ENCODE data around the gene POU5F1.
"Not testable (repeated sequence)": the region's sequence is repeated elsewhere in the genome, so short reads cannot be mapped to it uniquely, and the experiment has no call there.

POU5F1 gene

DNA sequence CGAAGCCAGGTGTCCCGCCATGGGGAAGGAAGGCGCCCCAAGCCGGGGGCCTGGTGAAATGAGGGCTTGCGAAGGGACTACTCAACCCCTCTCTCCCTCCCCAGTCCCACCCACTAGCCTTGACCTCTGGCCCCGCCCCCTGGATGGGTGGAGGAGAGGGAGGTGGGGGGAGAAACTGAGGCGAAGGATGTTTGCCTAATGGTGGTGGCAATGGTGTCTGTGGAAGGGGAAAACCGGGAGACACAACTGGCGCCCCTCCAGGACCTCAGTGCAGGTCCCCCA, at the start of gene POU5F1:
Gene POU5F1, minus strand, starts transcription at position 83 of the 282 bp plus-strand sequence. Its CDS starts 62 bp downstream, at position 21.
- DNase-seq: no peak

DNA sequence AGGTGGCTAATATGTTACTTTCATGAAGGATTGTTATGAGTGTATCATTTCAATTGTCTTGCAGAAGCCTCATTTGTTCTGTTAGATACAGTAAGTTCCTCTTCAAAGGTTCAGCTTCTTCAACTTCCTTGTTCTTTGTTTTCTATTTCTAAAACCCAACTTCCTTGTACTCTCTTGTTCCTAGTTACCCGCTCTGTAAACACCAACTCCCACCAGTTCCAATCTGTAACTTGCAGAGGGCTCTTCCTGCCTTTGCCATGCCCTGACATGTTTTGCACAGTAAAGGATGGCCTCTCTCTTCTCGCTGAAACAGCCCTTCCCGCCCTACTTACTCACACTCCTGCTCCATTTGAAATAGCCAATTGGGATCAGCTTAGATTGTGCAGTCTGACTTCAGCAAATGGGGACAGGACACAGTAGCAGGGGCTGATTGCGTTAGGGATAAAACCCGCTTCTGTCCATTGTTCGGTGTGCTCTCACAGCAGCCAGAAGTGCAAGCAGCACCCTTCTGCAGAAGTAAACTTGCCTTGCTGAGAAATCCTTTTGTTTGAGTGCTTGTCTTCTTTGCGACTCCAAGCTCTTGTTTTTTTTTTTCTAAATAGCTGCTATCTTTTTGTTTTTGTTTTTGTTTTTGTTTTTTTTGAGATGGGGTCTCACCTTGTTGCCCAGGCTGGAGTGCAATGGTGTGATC, 45.9 kb upstream of the POU5F1 start:
- no peak for DNase-seq

DNA sequence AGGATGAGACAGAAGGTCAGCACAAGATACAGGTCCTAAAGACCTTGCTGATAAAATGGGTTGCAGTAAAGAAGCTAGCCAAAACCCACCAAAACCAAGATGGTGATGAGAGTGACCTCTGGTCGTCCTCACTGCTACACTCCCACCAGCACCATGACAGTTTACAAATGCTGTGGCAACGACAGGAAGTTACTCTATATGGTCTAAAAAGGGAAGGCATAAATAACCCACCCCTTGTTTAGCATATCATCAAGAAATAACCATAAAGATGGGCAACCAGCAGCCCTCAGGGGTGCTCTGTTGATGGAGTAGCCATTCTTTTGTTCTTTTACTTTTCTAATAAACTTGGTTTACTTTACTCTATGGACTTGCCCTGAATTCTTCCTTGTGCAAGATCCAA, 44.7 kb upstream of the POU5F1 start:
- DNase-seq: not testable (repeated sequence)

DNA sequence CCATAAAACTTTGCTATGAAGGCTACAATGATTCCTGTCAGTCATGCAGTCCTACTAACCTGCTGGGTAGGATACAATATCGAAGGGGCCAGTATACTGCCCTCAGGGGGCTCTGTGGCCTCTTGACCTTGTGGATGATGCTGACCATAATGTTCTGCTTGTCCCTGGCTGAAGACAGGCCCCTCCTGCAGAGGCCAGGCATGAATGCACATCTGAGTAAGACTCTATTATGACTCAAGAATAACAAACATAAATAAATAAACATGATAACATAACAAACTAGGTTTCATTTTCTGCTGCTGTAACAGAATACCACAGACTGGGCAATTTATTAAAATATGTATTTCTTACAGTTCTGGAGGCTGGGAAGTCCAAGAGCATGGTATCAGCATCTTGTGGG, 44.0 kb upstream of the POU5F1 start:
- no peak for DNase-seq

DNA sequence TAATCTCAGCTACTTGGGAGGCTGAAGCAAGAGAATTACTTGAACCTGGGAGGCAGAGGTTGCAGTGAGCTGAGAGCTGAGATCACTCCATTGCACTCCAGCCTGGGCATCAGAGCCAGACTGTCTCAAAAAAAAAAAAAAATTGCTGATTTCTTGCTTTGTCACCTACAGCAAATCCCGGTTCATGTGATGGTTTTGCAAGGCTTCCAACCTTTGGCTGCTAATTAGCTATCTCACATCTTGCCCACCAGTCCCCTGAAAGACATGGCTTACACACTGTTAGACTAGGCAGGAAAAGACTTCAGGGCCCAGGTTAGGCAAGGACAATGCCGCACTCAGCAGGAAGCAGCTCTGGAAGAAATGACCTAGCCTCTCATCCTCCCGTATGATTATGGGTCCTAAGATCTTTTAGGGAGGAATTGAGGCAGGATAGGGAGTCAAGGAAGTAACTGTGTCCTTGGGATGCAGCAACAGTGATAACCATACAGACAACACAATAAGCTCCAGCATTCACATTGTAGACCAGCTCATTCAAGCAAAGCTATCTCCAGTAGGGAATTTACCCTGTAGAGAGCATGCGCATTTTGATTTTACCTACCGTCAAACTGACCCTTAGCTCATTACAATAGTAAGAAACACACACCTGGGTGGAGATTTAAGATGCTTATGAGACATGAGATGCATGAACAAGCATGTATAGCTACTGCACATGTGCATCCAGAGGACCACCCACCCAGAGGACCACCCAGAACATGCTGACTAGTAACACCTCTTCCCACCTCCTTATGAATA, 40.5 kb upstream of the POU5F1 start:
- DNase-seq: no peak

DNA sequence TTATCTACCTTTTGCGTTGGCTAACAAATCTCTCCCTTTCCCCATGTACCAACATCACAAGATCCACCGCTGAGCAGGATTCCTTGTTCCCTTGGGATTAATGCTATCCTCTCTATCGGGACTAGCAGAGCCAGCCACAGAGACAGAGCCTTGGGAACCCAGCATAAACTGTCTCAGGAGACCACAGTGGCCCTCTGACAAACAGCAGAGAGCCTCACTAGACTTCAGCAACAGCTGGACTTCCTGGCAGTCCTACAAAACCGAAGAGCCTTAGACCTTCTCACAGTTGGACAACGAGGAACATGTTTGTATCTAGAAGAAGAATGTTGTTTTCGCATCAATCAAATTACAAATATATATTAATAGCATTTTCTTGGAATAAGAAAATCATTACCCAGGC, 39.6 kb upstream of the POU5F1 start:
- no peak for DNase-seq

DNA sequence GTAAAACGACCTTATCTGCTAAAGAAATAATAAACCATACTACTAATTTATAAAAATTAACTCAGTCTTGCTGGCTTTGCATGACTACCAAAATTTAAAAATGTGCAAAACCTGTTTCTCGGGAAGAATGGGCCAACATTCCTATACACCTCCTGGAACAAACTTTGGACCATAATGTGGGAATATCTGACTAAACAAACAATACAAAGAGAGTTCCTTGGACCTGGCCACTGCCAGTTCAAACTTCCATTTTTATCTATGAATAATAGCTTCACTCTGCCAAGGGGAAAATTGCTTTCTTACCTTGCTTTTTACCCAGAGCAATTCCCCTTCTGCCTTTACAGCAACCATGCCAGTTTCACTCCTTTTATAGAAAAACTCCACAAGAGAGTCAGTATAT, 38.7 kb upstream of the POU5F1 start:
- DNase-seq: no peak

DNA sequence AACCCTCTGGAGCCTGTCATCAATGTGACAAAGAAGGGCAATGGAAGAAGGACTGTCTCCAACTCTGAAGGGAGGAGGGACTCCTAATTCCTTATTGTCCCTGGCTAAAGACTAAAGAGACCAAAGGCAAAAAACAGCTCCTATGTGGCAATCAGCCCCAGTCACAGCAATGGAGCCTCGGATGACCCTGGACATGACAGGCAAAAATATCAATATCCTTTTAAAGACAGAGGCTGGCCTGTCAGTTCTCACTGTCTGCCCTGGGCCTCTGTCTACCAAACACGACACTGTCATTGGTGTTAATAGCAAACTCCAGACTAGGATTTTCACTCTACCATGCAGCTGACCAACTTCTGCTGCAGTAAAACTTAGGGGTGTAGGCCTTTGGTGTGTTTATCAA, 38.0 kb upstream of the POU5F1 start:
- DNase-seq: no peak

DNA sequence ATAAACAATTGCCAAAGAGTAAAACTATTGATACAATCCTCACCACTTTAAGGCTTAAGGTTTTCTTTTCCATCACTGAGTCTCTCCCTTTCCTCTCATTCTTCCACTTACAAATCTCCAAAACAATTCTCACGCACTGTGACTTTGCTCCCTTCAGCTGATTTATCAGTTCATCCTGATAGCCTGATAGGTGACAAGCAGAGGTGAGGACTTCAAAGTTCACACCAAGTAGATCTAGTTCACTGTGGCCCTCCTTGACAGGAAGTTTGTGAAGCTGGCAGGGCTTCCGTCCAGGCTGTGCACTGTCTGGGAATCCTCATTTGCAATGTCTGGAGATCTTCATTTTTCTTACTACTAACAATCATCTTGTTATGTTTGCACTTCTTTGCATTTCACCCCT, 35.2 kb upstream of the POU5F1 start:
- no peak for DNase-seq

DNA sequence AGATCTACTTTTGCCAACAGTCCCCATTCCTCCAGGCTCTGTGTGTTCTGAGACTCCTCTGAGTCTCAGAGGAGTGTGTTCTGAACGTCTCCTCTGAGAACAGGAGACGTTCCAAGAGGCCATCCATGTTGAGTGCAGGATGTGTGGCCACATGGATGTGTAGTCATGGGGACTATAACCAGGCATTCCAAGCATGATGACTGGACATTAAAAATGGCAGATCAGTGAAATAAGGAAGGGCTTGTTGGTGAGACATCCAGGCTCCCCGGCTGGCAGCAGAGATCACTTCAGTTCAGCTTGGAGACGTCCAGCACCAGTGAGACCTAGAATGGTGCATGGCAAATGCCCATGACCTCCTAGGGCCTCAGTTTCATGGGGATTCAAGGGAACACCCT, 34.3 kb upstream of the POU5F1 start:
- no peak for DNase-seq

DNA sequence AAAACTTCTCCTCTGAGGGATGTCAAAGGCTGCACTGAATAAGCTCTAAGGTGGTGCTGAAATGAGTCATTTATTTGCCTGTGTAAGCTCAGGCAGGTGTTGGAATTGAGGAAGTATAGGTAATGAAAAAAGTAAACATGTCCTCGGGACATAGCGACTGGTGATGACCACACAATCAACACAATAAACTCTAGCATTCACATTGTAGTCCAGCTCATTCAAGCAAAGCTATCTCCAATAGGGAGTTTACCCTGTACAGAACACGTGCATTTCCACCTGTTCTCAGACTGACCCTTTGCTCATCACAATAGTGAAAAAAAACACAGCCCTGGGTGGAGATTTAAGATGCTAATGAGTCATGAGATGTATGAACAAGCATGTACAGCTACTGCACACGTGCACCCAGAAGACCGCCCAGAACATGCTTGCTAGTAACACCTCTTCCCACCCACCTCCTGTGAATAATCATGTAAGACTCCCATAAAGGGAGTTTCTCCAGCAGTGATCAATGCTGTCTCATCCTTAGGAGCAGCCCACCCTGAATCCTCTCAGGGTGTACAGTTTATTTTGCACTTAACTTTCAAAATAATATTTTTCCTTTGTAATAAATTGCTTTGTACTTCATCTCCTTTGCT, 33.0 kb upstream of the POU5F1 start:
- peak in 1 of 4 experiments; percentile 17 for DNase-seq

DNA sequence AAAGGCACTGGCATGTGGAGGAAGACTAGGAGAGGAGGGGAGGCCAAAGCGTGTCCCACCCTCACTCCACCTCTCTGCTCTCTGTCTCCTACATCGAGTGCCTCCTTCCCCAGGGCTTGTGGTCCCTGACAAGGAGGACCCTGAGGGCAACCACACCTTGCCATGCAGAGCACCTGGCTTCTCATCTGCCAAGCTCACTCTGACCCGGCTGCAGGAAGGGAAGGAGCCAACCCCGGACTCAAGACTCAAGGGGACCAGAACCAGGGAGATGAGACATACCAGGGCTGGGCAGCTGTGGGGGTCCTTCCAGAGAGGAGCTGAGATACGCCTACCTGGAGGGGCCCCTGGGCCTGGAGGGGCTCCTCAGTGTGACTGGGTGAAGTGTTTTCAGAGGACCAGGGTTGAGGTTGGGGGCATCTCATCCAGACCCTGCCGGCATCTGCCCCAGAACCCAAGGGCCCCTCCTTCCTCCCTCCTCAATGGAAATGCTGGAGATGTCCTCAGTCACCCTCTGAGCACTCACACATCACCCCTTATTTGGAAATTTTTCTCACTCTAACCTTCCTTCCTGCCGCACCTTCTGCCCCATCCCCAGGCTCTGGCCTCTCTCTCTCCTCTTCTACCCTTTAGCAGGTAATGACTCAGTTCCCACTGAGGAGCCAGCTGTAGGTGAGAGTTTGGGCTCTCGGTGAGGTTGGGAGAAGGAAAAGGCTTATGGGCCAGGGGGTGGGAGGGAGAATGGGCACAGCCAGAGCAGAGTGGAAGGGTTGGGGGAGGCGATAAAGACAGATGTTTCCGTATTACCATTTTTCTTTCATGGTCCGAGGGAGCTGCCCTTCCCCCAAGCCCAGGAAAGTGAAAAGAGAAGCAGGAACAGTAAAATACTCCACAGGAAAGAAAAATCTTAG, 32.0 kb upstream of the POU5F1 start:
- no peak for DNase-seq

DNA sequence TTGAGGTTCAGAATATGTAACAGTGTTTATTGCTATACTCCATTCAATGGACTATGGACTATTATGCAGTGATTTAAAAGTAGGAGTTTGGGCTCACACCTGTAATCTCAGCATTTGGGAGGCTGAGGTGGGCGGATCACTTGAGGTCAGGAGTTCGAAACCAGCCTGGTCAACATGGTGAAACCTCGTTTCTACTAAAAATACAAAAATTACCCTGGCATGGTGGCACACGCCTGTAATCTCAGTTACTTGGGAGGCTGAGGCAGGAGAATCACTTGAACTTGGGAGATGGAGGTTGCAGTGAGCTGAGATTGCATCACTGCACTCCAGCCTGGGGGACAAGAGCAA, 28.6 kb upstream of the POU5F1 start:
- not testable (repeated sequence) for DNase-seq

DNA sequence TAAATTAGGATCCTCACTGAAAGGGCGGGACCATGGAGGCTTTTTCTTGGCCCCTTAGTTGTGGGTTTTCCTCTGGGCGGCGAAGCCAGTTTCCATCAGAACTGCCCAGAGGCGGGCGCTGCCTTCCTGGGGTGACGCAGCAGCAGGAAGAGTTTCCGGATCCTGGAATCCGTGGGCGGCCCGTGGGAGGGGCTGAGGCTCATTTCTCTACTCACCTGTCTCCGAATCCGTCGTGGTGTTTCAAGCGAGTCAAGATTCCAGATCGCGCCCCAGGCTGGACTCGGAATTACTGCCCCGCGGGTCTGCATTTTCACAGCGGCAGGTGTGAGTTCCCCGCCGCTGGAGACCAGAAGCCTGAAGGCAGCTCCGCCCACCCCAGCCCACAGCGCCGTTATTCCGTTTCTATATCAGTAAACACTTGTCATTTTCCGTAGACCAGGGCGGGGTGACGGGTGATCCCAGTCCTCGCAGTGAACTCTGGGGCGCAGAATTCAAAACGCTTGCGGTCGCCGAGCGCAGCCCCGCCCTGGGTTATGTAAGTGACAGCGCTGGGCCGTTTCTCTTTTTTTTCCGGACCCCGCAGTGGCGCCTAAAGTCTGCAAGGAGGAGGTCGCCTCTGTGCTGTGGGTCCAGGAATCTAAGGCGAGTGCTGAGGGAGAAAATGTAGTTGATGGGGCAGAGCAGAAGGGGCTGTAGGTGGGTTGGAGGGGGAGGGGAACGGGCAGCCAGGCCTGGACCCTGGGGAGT, 27.2 kb upstream of the POU5F1 start:
- DNase-seq: peak; percentile 69 to 91 (median 86)

DNA sequence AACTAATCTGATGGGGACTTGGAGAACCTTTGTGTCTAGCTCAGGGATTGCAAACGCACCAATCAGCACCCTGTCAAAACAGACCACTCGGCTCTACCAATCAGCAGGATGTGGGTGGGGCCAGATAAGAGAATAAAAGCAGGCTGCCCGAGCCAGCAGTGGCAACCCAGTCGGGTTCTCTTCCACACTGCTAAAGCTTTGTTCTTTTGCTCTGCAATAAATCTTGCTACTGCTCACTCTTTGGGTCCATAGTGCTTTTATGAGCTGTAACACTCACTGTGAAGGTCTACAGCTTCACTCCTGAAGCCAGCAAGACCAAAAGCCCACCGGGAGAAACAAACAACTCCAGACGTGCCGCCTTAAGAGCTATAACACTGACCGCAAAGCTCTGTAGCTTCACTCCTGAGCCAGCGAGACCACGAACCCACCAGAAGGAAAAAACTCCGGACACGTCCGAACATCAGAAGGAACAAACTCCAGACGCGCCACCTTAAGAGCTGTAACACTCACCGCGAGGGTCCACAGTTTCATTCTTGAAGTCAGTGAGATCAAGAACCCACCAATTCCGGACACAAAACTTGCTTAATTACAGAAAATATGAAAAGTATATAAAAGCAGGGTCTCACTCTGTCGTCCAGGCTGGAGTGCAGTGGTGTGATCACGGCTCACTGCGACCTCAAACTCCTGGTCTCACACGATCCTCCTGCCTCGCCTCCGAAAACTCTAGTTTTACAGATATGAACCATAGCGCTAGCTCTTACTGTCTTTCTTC, 26.0 kb upstream of the POU5F1 start:
- not testable (repeated sequence) for DNase-seq

DNA sequence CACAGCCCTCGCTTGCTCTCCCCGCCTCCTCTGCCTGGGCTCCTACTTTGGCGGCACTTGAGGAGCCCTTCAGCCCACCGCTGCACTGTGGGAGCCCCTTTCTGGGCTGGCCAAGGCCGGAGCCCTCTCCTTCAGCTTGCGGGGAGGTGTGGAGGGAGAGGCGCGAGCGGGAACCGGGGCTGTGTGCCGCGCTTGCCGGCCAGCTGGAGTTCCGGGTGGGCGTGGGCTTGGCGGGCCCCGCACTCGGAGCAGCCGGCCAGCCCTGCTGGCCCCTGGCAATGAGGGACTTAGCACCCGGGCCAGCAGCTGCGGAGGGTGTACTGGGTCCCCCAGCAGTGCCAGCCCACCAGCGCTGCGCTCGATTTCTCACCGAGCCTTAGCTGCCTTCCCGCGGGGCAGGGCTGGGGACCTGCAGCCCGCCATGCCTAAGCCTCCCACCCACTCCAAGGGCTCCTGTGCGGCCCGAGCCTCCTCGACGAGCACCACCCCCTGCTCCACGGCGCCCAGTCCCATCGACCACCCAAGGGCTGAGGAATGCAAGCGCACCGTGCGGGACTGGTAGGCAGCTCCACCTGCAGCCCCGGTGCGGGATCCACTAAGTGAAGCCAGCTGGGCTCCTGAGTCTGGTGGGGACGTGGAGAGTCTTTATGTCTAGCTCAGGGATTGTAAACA, 25.0 kb upstream of the POU5F1 start:
- not testable (repeated sequence) for DNase-seq

DNA sequence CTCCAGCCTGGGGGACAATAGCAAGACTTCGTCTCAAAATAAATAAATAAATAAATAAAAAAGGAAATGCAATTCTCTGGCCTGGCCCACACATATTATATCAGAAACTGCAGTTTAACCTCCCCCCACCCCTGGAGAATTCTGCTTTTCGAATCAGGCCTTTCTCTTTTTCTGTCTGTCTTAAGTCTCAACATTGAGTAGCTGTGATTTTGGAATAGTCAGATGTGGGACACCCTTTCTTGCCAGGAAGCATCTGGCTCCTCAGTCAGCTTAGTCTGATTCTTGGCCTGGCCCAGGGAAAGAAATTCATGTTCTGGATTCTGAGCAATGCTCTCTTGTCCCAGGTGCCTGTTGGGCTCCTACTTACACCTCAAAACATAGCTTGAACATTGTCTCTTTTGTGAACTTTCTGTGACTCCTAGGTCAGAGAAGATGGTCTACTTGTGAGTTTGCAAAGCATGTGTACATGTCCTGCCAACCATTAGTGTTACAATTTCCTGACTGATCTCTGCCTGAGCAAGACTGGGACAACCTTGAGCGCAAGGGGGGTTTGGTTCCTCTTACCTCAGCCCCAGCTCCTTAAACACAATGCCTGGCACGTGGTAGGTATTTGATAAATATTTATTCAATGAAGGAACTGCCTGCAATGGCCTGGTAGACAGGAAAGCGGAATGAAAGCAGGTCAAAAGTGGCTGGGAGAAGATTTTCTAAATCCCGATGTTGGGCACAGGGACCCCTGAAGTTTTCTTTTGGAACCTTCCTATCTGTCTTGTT, 23.8 kb upstream of the POU5F1 start:
- DNase-seq: no peak

DNA sequence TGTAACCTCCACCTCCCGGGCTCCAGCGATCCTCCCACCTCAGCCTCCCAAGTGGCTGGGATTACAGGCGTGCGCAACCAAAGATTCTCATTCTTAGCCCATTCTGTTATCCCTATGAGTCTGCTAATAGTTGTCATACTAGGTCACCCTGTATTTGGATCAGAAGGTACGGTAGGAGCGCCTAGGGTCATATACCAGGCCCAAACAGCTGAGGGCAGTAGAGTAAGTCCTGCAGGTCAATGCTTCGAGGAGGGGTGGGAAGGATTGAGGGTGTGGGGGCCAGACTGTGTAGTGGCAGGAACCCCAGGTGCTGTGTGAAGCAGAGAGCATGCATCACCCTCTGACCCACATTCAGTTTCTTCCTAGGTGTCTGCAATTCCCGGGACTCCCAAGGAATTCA, 22.7 kb upstream of the POU5F1 start:
- no peak for DNase-seq

DNA sequence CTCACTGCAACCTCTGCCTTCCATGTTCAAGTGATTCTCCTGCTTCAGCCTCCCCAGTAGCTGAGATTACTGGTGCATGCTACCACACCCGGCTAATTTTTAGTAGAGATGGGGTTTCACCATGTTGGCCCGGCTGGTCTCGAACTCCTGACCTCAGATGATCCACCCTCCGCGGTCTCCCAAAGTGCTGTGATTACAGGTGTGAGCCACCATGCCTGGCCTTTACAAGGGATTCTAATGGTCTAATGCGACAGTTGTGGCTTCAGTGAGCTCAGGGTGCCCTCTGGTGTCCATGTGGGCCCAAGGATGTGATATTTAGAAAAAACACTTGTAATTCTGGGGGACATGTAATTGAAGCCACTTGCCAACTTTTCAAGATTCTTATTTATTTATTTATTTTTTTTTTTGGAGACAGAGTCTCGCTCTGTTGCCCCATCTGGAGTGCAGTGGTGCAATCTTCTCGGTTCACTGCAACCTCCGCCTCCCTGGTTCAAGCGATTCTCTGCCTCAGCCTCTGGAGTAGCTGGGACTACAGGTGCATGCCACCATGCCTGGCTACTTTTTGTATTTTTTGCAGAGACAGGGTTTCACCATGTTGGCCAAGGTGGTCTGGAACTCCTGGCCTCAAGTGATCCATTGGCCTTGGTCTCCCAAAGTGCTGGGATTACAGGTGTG, 22.1 kb upstream of the POU5F1 start:
- peak in 2 of 4 experiments; percentile 14 to 15 for DNase-seq

DNA sequence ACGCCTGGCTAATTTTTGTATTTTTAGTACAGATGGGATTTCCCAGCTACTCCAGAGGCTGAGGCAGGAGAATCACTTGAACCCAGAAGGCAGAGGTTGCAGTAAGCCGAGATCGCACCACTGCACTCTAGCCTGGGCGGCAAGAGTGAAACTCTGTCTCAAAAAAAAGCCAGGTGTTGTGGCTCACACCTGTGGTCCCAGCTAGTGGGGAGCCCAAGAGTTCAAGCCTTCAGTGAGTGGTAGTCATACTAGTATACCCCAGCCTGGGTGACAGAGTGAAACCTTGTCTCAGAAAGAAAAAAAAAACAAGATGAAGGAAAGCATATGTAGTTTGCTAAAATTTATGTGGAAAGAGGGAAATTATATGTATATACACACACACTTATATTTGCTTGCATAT, 20.0 kb upstream of the POU5F1 start:
- DNase-seq: no peak
